GM12878 (cell line): ENCODE results near the gene MAP3K5. TPM values are rescaled to one million over a fixed set of nuclear protein-coding genes. Genes with fewer than 3 reads are reported as not detected.

Experiments
- ATAC-seq: fragments of 200-7000 bp; cut with Tn5 transposase; 3 replicates; pipeline ENCODE4 v1.9.1; 2020; ENCODE audit warnings: mild to moderate bottlenecking, moderate library complexity
- BruUV-seq: library from RNA; stranded (reverse); fragments of 400-500 nt; replicated peaks from 2 replicates; lab custom pipeline; 2021; lab: Mats Ljungman, UMichigan
- CTCF ChIA-PET: fragments of 300-600 bp; sonication (Branson Sonifier 250); formaldehyde crosslinking; extraction: SDS; loops from one replicate; lab custom pipeline; 2021; ENCODE audit warnings: inconsistent platforms; lab: Yijun Ruan, JAX
- POLR2A ChIA-PET: fragments of 350-600 bp; formaldehyde crosslinking; extraction: SDS; loops from one replicate; lab custom pipeline; 2021; ENCODE audit warnings: inconsistent platforms; lab: Charles Lee
- RAD21 ChIA-PET: fragments of 300-600 bp; sonication (Branson Sonifier 250); formaldehyde crosslinking; loops from one replicate; lab custom pipeline; 2023; ENCODE audit warnings: antibody characterized with exemption; ENCODE audit not compliant: unreplicated experiment; lab: Charles Lee
- SMC1A ChIA-PET: fragments of 300-600 bp; sonication (Branson Sonifier 250); formaldehyde crosslinking; loops from one replicate; lab custom pipeline; 2023; ENCODE audit not compliant: unreplicated experiment, uncharacterized antibody; lab: Charles Lee
- DNase-seq: peaks from one replicate; pipeline ENCODE4 v3.0.0-alpha.2; 2011; ENCODE audit warnings: low read depth, low spot score
- FAIRE-seq: peaks from 3 replicates; lab custom pipeline; 2011; peaks lifted over from hg19 to GRCh38; lab: Jason Lieb, UNC
- H2AFZ ChIP-seq: 2 replicates; pipeline ENCODE4 v1.6.0; 2011; ENCODE audit warnings: low read depth, low read length, control low read depth; ENCODE audit not compliant: control insufficient read depth
- H3K27ac ChIP-seq: 2 replicates; pipeline ENCODE4 v1.5.1; 2011; ENCODE audit warnings: control low read depth; ENCODE audit not compliant: control insufficient read depth, insufficient read depth
- H3K27me3 ChIP-seq, 2 experiments: replicated peaks in 1 of 2; 2 replicates each; pipeline versions ENCODE4 v1.6.0 to v1.6.1; 2011; ENCODE audit warnings: low read length in 1 of 2; ENCODE audit not compliant: control insufficient read depth in 2 of 2, insufficient read depth in 2 of 2
- H3K36me3 ChIP-seq, 2 experiments: 2 replicates each; pipeline ENCODE4 v1.5.1; 2011; ENCODE audit warnings: low read length in 1 of 2; ENCODE audit not compliant: control insufficient read depth in 2 of 2, insufficient read depth in 2 of 2
- H3K4me1 ChIP-seq: 2 replicates; pipeline ENCODE4 v1.6.1; 2011; ENCODE audit warnings: mild to moderate bottlenecking, low read length, moderate library complexity, mixed read lengths; ENCODE audit not compliant: control insufficient read depth, insufficient read depth
- H3K4me2 ChIP-seq: 2 replicates; pipeline ENCODE4 v1.6.0; 2011; ENCODE audit warnings: control low read depth; ENCODE audit not compliant: control insufficient read depth, insufficient read depth
- H3K4me3 ChIP-seq: fragments of 200-600 bp; sonication (generic); 2 replicates; pipeline ENCODE4 v1.5.1; 2016
- H3K79me2 ChIP-seq: 2 replicates; pipeline ENCODE4 v1.6.0; 2011; ENCODE audit warnings: low read length; ENCODE audit not compliant: control insufficient read depth, insufficient read depth
- H3K9ac ChIP-seq: 2 replicates; pipeline ENCODE4 v1.8.0; 2011; ENCODE audit warnings: low read length, control low read depth, mixed read lengths; ENCODE audit not compliant: control insufficient read depth, insufficient read depth
- H3K9me3 ChIP-seq: replicated peaks from 3 replicates; pipeline ENCODE4 v1.5.1; 2011; ENCODE audit warnings: mild to moderate bottlenecking, low read length; ENCODE audit not compliant: control insufficient read depth, insufficient read depth
- H4K20me1 ChIP-seq: 2 replicates; pipeline ENCODE4 v1.6.0; 2011; ENCODE audit not compliant: control insufficient read depth, insufficient read depth
- CBX5 ChIP-seq: sonication (generic); IDR thresholded peaks from 2 replicates; pipeline ENCODE4 v1.6.1; 2016; ENCODE audit warnings: low read depth, moderate library complexity, mild to moderate bottlenecking, inconsistent platforms
- E2F8 ChIP-seq: fragments of 450-650 bp; IDR thresholded peaks from 2 replicates; pipeline ENCODE4 v1.6.1; 2018; ENCODE audit warnings: mild to moderate bottlenecking, low read depth, moderate library complexity; ENCODE audit not compliant: partially characterized antibody
- HCFC1 ChIP-seq: fragments of 150-350 bp; IDR thresholded peaks from 2 replicates; pipeline ENCODE4 v1.6.1; 2014; ENCODE audit warnings: low read length
- SMAD1 ChIP-seq: fragments of 450-650 bp; IDR thresholded peaks from 2 replicates; pipeline ENCODE4 v1.6.1; 2018; ENCODE audit warnings: mild to moderate bottlenecking, low read depth; ENCODE audit not compliant: partially characterized antibody
- SREBF2 ChIP-seq: IDR thresholded peaks from 2 replicates; pipeline ENCODE4 v1.6.1; 2012; ENCODE audit warnings: mild to moderate bottlenecking, low read length
- WGBS: methylation state at CpG from one replicate; pipeline ENCODE4 v1.1.6; 2016; ENCODE audit warnings: low lambda C conversion rate; ENCODE audit not compliant: insufficient replicate concordance, insufficient coverage; ENCODE audit errors: missing lambda C conversion rate; 5-methylcytosine and 5-hydroxymethylcytosine counted together
- in situ Hi-C: fragments of 300-500 bp; cut with MboI; formaldehyde crosslinking; loops from 9 replicates; pipeline ENCODE4 v1.14.3; 2018; ENCODE audit warnings: mixed read lengths
- intact Hi-C: fragments of 100-400 bp; cut with micrococcal nuclease; formaldehyde crosslinking; loops from one replicate; pipeline ENCODE4 v1.14.2; 2022; ENCODE audit not compliant: unreplicated experiment
- polyA plus RNA-seq, 11 experiments: library from polyadenylated mRNA; depleted of rRNA in 4 of 11; unstranded in 6 of 11; stranded (reverse) in 5 of 11; fragments of >200 nt; fragmentation: Nextera tagmentation in 4 of 11; fragmentation: Illumina TruSeq in 1 of 11; extraction: Ambion mirVana in 4 of 11; extraction: Trizol in 1 of 11; gene quantifications; 1 replicate in 1 of 11; 2 replicates in 10 of 11; pipeline versions ENCODE4 v1.2.1 to v1.2.3, GENCODE V29; 2011 to 2016; ENCODE audit warnings: inconsistent platforms in 2 of 11, missing spikeins in 2 of 11, low read depth in 1 of 11
- total RNA-seq, 4 experiments: library from RNA; depleted of rRNA in 3 of 4; stranded (reverse); fragments of >200 nt in 3 of 4; fragmentation: Illumina TruSeq in 1 of 4; extraction: Trizol in 1 of 4; gene quantifications; 2 replicates each; pipeline versions ENCODE4 v1.2.1 to v1.2.3, GENCODE V29; 2013 to 2021

The MAP3K5 gene
- total and polyA plus RNA-seq, 10 of the 15 experiments (the other 5 are each of a cell fraction or from before 2014, with no cell fraction given): 5.4 to 34.3 (median 26.4) TPM

GRCh38 chr6:136721467-136721866 is 70.8 kb downstream of the MAP3K5 start:
- DNase-seq: no peak
- ChIA-PET POLR2A (interaction anchor here (0.6 to 10.5 kb wide), 4 partner anchors 10 to 67 kb away, joined by 3 to 265 read pairs (median 84); partner anchors contain the start of gene MAP3K5), CTCF (interaction anchor here (0.9 to 7.9 kb wide), 6 partner anchors 26 to 77 kb away, joined by 3 to 136 read pairs (median 32); partner anchors contain the start of gene MAP3K5), RAD21 (interaction anchor here (0.5 to 14.4 kb wide), 10 partner anchors 10 to 76 kb away, joined by 3 to 405 read pairs (median 4); partner anchors contain the start of gene MAP3K5), SMC1A (interaction anchor here (0.9 to 20.2 kb wide), 12 partner anchors 9 to 78 kb away, joined by 3 to 446 read pairs (median 52); partner anchors contain the start of gene MAP3K5)
- ATAC-seq: no peak
- Histone ChIP-seq H3K36me3 (peaks cover 0 to 7% of the 10 kb centered on the region in 2 experiments; a peak in 2 of 4 replicates), H4K20me1 (no peaks in the 10 kb centered on the region), H3K27ac (peak overlapping the region; percentile 97), H3K79me2 (peaks cover 83% of the 10 kb centered on the region), H3K4me2 (0 out of 2 replicates have a peak overlapping the region, but pooled peaks have one; percentile 28), H2AFZ (no peak overlapping the region), H3K9ac (no peak overlapping the region), H3K4me1 (peaks cover 34% of the 10 kb centered on the region), H3K9me3 (no peaks in the 10 kb centered on the region; the same call in 1 of the 3 replicates), H3K27me3 (no peaks in the 10 kb centered on the region), H3K4me3 (0 out of 2 replicates have a peak overlapping the region, but pooled peaks have one; percentile 43)
- BruUV-seq: no TSS peak
- no peak for FAIRE-seq
- intact Hi-C loops (no loop called here), in situ Hi-C loops (no loop called here)
- TF ChIP-seq E2F8: no peak
- no peak for TF ChIP-seq HCFC1
- no peak for TF ChIP-seq SREBF2
- TF ChIP-seq CBX5: 0 out of 2 replicates have a peak, but pooled peaks have one; percentile 29
- no peak for TF ChIP-seq SMAD1
- 78% methylated on average over 4 of the region's 4 CpGs for WGBS
